Osteoblast (primary cell): ENCODE results near the gene HORMAD2. TPM values are rescaled to one million over a fixed set of nuclear protein-coding genes. Genes with fewer than 3 reads are reported as not detected.
A peak's percentile ranks its signal among the peaks of the same experiment; 100 is the strongest.
"Not testable (repeated sequence)": the region's sequence is repeated elsewhere in the genome, so short reads cannot be mapped to it uniquely, and the experiment has no call there.

Source experiments
- DNase-seq: peaks from one replicate; pipeline ENCODE4 v3.0.0; 2011; ENCODE audit warnings: low spot score, mixed read lengths; ENCODE audit not compliant: insufficient read length; ENCODE audit errors: missing footprints
- H2AFZ ChIP-seq: 2 replicates; pipeline ENCODE4 v1.6.0; 2011; ENCODE audit warnings: mild to moderate bottlenecking, low read length
- H3K27ac ChIP-seq: 2 replicates; pipeline ENCODE4 v1.5.1; 2011; ENCODE audit warnings: mild to moderate bottlenecking, low read depth, low read length, moderate library complexity
- H3K27me3 ChIP-seq: 2 replicates; pipeline ENCODE4 v1.6.0; 2012; ENCODE audit warnings: mild to moderate bottlenecking, control low read depth, inconsistent platforms, low read length, moderate library complexity; ENCODE audit not compliant: insufficient read depth
- H3K36me3 ChIP-seq: 2 replicates; pipeline ENCODE4 v1.5.1; 2011; ENCODE audit warnings: mild to moderate bottlenecking, low read length, control low read depth, moderate library complexity; ENCODE audit not compliant: insufficient read depth
- H3K4me1 ChIP-seq: 2 replicates; pipeline ENCODE4 v1.5.1; 2011; ENCODE audit warnings: mild to moderate bottlenecking, low read length, control low read depth, moderate library complexity; ENCODE audit not compliant: insufficient read depth
- H3K4me2 ChIP-seq: 2 replicates; pipeline ENCODE4 v1.6.0; 2011; ENCODE audit warnings: mild to moderate bottlenecking, low read length; ENCODE audit not compliant: insufficient read depth
- H3K4me3 ChIP-seq: fragments of 200-600 bp; sonication (generic); 3 replicates; pipeline ENCODE4 v1.5.1; 2012; ENCODE audit warnings: mild to moderate bottlenecking, low read length, inconsistent platforms; ENCODE audit not compliant: insufficient read depth
- H3K79me2 ChIP-seq: 2 replicates; pipeline ENCODE4 v1.6.0; 2012; ENCODE audit warnings: mild to moderate bottlenecking, low read length, control low read depth, inconsistent platforms; ENCODE audit not compliant: insufficient read depth
- H3K9me3 ChIP-seq: 2 replicates; pipeline ENCODE4 v1.5.1; 2011; ENCODE audit warnings: low read depth, low read length, control low read depth
- H4K20me1 ChIP-seq: 2 replicates; pipeline ENCODE4 v1.6.0; 2012; ENCODE audit warnings: mild to moderate bottlenecking, low read length, control low read depth; ENCODE audit not compliant: insufficient read depth
- total RNA-seq: library from RNA; depleted of rRNA; stranded (reverse); fragments of >200 nt; gene quantifications from 2 replicates; pipeline ENCODE4 v1.2.3, GENCODE V29; 2012
- TF ChIP-seq, protein P1 (sequence below): IDR thresholded peaks from 2 replicates; pipeline ENCODE4 v1.5.1; 2011; ENCODE audit warnings: mild to moderate bottlenecking, low read depth, low read length, moderate library complexity; ENCODE audit errors: extremely low read depth

Gene HORMAD2
- total RNA-seq, 1 donor = under 0.01 TPM

DNA sequence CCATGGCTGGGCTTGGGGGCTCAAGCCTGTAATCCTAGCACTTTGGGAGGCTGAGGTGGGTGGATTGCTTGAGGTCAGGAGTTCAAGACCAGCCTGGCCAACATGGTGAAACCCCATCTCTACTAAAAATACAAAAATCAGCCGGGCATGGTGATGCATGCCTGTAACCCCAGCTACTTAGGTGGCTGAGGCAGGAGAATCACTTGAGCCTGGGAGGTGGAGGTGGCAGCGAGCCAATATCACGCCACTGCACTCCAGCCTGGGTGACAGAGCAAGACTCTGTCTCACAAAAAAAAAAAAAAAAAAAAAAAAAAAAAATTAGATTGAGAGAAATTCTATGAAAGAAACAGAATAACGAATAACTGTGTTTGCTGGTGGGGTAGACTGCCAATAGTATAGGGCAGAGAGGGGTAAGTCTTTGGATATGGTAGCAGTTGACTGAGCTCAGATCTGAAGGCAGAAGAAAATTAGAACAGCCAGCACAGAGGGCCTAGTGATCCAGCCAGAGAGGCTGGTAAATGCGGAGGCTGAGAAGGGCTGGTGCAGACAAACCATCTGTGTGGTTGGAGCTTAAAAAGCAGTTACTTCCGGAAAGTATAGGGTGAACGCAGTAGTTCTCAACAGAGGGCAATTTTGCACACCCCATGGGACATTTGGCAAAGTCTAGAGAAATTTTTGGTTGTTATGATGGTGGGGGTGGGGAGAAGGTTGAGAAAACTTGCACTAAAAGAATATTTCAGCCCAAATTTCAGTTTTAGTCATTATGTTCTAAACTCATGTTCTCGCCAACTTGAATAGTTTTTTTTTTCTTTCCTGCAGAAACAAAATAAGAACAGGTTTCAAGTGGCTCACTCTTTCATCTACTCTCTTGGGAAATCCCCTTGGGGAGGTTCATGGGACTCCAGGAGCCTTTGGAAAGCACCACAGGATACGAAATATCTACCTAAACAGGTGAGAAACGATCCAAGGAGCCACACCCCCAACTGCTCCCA lies 1.6 kb upstream of the HORMAD2 start:
- Histone ChIP-seq H3K4me1 (no peaks in the 10 kb centered on the region), H2AFZ (peak overlapping the region; percentile 41), H3K4me3 (no peak overlapping the region), H3K9me3 (no peaks in the 10 kb centered on the region), H3K27me3 (peaks cover 40% of the 10 kb centered on the region), H3K27ac (no peak overlapping the region), H3K36me3 (no peaks in the 10 kb centered on the region), H3K79me2 (no peaks in the 10 kb centered on the region), H3K4me2 (no peak overlapping the region), H4K20me1 (no peaks in the 10 kb centered on the region)
- DNase-seq = no peak
- TF ChIP-seq, protein P1, sequence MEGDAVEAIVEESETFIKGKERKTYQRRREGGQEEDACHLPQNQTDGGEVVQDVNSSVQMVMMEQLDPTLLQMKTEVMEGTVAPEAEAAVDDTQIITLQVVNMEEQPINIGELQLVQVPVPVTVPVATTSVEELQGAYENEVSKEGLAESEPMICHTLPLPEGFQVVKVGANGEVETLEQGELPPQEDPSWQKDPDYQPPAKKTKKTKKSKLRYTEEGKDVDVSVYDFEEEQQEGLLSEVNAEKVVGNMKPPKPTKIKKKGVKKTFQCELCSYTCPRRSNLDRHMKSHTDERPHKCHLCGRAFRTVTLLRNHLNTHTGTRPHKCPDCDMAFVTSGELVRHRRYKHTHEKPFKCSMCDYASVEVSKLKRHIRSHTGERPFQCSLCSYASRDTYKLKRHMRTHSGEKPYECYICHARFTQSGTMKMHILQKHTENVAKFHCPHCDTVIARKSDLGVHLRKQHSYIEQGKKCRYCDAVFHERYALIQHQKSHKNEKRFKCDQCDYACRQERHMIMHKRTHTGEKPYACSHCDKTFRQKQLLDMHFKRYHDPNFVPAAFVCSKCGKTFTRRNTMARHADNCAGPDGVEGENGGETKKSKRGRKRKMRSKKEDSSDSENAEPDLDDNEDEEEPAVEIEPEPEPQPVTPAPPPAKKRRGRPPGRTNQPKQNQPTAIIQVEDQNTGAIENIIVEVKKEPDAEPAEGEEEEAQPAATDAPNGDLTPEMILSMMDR = no peak

DNA sequence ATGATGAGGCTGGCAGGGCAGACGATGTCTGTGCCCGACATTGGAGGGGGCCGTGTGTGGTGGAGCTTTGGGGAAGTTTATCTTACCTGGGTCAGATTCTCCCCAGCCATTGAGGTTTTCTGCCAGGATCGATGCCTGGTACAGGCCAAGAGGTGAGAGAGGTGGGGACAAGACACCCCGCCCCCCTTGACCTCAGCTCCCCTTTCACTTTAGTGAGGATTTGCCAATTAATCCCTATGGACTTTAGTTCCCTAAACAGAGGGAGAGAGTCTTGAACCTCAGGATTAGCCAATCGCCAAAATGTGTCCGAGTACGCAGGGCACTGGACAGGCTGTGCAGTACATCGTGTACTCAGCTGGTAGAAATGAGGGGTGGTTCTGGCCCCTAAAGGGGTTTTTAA lies 541 bp downstream of the HORMAD2 start:
- Histone ChIP-seq H2AFZ (peak overlapping the region; percentile 82), H4K20me1 (no peaks in the 10 kb centered on the region), H3K27ac (no peak overlapping the region), H3K27me3 (peaks cover 23% of the 10 kb centered on the region), H3K79me2 (no peaks in the 10 kb centered on the region), H3K4me2 (no peak overlapping the region), H3K9me3 (no peaks in the 10 kb centered on the region), H3K4me1 (no peaks in the 10 kb centered on the region), H3K36me3 (no peaks in the 10 kb centered on the region), H3K4me3 (no peak overlapping the region)
- TF ChIP-seq, protein P1 = no peak
- DNase-seq = no peak

DNA sequence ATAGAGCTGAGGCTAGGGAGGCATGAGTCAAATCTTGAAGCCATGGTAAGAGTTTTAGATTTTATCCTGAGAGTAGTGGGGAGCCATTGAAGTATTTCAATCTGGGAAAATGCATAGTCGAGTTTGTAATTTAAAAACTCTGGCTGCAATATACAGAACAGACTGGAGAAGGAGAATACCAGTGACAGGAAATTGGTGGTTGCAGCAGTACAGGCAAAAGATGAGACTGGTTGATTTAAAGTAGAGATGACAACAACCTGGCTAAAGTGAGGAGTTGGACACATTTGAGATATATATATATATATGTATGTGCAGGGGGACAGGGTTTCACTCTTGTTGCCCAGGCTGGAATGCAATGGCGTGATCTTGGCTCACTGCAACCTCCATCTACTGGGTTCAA lies 6.2 kb downstream of the HORMAD2 start:
- H3K79me2 ChIP-seq = no peaks in the 10 kb centered on the region
- H3K4me2 ChIP-seq = no peak overlapping the region
- DNase-seq = no peak
- no peak overlapping the region for H3K4me3 ChIP-seq
- no peak overlapping the region for H2AFZ ChIP-seq
- H3K27ac ChIP-seq = no peak overlapping the region
- H3K36me3 ChIP-seq = no peaks in the 10 kb centered on the region
- no peaks in the 10 kb centered on the region for H4K20me1 ChIP-seq
- no peaks in the 10 kb centered on the region for H3K9me3 ChIP-seq
- no peaks in the 10 kb centered on the region for H3K4me1 ChIP-seq
- TF ChIP-seq, protein P1 = no peak
- no peaks in the 10 kb centered on the region for H3K27me3 ChIP-seq

DNA sequence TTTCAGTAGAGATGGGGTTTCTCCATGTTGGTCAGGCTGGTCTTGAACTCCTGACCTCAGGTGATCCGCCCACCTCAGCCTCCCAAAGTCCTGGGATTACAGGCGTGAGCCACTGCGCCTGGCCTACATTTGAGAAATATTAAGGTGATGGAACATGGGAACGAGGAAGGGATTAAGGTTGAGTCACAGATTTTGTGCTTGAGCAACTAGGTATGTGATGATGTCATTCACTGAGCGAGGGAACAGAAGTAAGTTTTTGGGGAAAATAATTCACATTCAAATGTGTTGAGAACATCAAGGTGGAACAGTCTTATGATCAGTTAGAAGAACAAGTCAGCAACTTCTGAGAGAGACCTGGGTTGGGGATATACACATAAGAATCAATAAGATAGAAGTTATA lies 6.8 kb downstream of the HORMAD2 start:
- not testable (repeated sequence) for H3K9me3 ChIP-seq, H2AFZ ChIP-seq, H3K4me1 ChIP-seq, DNase-seq, H3K79me2 ChIP-seq, H3K4me3 ChIP-seq, H3K27ac ChIP-seq, H4K20me1 ChIP-seq, H3K4me2 ChIP-seq, H3K36me3 ChIP-seq, H3K27me3 ChIP-seq
